Stimulated activated memory B cell treated with anti-CD40 and anti-IgM and Interleukin-4, amounts not matched to agents 10 μg/mL and 1 μg/mL and 100 μg/mL, for 72 hours (primary cell): ENCODE measurements around the gene ZNF512.
A peak's percentile ranks its signal among the peaks of the same experiment; 100 is the strongest.

Source experiments
- ATAC-seq: fragments of 150-1000 bp; cut with Tn5 transposase; 2 replicates; pipeline ENCODE4 v1.10.0; 2021
- H3K27ac Mint-ChIP-seq: one replicate; pipeline ENCODE4 v1.8.0; 2022; ENCODE audit warnings: mild to moderate bottlenecking, mixed read lengths
- H3K27me3 Mint-ChIP-seq: one replicate; pipeline ENCODE4 v1.8.0; 2022; ENCODE audit warnings: mixed read lengths
- H3K36me3 Mint-ChIP-seq: one replicate; pipeline ENCODE4 v1.8.0; 2022; ENCODE audit warnings: mixed read lengths
- H3K4me1 Mint-ChIP-seq: one replicate; pipeline ENCODE4 v1.8.0; 2022; ENCODE audit warnings: mixed read lengths
- H3K4me3 Mint-ChIP-seq: one replicate; pipeline ENCODE4 v1.8.0; 2022; ENCODE audit warnings: mild to moderate bottlenecking, moderate library complexity, mixed read lengths
- H3K9me3 Mint-ChIP-seq: one replicate; pipeline ENCODE4 v1.8.0; 2022; ENCODE audit warnings: mixed read lengths

Gene ZNF512

GRCh38 chr2:27638709-27639108 lies 55.9 kb downstream of the ZNF512 start:
- H3K27me3 Mint-ChIP-seq = no peaks in the 10 kb centered on the region
- H3K9me3 Mint-ChIP-seq = no peaks in the 10 kb centered on the region
- no peak for ATAC-seq
- H3K36me3 Mint-ChIP-seq = peaks cover 64% of the 10 kb centered on the region
- no peak overlapping the region for H3K4me3 Mint-ChIP-seq
- H3K4me1 Mint-ChIP-seq = no peaks in the 10 kb centered on the region
- H3K27ac Mint-ChIP-seq = no peak overlapping the region

- peaks cover 56% of the 10 kb centered on the region for H3K36me3 Mint-ChIP-seq
- no peak overlapping the region for H3K27ac Mint-ChIP-seq
- no peak for ATAC-seq
Measured at GRCh38 chr2:27640722-27641245, 57.9 kb downstream of the ZNF512 start.

DNA sequence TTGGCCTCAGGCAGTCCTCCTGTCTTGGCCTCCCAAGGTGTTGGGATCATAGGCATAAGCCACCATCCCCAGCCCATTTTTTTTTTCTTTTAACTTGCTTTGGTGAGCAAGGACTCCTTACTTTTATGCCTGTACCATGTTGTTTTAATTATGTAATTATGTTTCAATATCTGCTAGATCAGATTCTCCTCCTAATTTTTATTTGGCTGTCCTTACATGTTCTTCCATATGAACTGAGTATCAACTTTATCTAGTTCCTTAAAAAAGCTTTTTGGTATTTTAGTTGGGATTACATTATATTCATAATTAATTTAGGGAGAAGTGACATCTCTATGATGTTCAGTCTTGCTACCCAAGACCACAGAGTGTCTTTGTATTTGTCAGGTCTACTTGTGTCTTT lies 62.4 kb downstream of the ZNF512 start:
- Mint-ChIP-seq H3K9me3 (no peaks in the 10 kb centered on the region), H3K4me3 (no peak overlapping the region), H3K36me3 (peaks cover 58% of the 10 kb centered on the region), H3K27ac (no peak overlapping the region), H3K4me1 (no peaks in the 10 kb centered on the region), H3K27me3 (no peaks in the 10 kb centered on the region)
- ATAC-seq = no peak

More at GRCh38 chr2:27640722-27641245, 57.9 kb downstream of the ZNF512 start:
- H3K9me3 Mint-ChIP-seq = no peaks in the 10 kb centered on the region
- no peaks in the 10 kb centered on the region for H3K27me3 Mint-ChIP-seq
- no peaks in the 10 kb centered on the region for H3K4me1 Mint-ChIP-seq
- no peak overlapping the region for H3K4me3 Mint-ChIP-seq

DNA sequence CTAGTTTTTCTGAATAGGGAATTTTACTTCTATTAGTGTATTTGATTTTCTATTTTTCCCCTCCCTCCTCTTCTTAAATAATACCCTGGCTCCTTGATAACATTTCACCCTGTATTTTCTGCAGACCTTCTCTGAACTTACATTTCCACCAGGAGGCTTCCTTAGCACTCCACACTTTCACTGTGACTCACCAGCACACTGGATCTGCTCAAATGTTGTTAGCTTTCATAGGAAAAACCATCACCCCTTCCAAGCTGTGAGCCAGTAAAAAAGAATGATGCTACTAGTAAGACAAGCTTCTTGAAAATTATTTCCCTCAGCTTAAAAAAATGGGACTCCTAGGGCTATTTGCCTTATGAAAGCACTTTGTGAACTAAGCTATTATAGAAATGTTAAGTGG lies 64.4 kb downstream of the ZNF512 start:
- Mint-ChIP-seq H3K9me3 (no peaks in the 10 kb centered on the region), H3K27me3 (no peaks in the 10 kb centered on the region), H3K4me3 (no peak overlapping the region), H3K27ac (no peak overlapping the region), H3K4me1 (no peaks in the 10 kb centered on the region), H3K36me3 (peaks cover 43% of the 10 kb centered on the region)
- no peak for ATAC-seq

DNA sequence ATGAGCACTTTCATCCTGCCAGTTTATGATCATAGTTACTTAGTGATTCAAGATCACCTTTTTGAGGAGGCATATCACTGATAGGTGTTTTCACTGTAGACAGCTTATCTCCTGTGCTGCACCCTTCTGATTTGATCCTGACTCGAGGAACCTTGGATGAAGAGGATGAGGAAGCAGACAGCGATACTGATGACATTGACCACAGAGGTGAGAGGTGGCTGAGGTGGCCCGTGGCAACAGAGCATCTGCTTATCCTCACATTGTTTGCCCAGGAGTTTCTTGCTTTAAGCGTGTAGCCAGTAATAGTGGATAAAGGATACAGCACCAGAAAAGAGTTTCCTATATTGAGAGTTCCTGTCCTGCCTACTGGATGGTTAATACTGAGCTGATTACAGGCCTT lies 64.9 kb downstream of the ZNF512 start:
- no peak for ATAC-seq
- no peaks in the 10 kb centered on the region for H3K4me1 Mint-ChIP-seq
- no peak overlapping the region for H3K27ac Mint-ChIP-seq

DNA sequence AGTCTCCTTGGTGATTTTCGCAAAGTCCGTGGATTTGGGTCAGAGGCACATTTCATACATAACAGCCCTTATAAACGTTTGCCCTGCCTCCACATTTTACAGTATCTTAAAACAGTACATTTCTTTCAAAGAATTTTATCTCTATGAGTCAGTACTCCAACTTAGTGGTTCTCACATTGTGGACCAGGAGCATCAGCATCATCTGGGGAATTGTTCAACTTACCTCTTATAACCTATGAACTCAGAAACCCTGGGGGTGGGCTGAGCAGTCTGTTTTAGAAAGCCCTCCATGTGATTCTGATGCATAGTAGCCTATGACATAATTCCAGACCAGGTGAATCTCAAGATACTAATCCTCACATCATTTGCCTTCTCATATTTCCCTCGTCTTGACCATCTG lies 68.2 kb downstream of the ZNF512 start:
- ATAC-seq = no peak
- Mint-ChIP-seq H3K27me3 (no peaks in the 10 kb centered on the region), H3K4me3 (no peak overlapping the region), H3K4me1 (peaks cover 10% of the 10 kb centered on the region), H3K9me3 (no peaks in the 10 kb centered on the region), H3K27ac (no peak overlapping the region), H3K36me3 (peaks cover 58% of the 10 kb centered on the region)

More for the DNA sequence above, 64.9 kb downstream of the ZNF512 start:
- no peaks in the 10 kb centered on the region for H3K27me3 Mint-ChIP-seq
- H3K4me3 Mint-ChIP-seq = no peak overlapping the region
- H3K36me3 Mint-ChIP-seq = peaks cover 43% of the 10 kb centered on the region
- no peaks in the 10 kb centered on the region for H3K9me3 Mint-ChIP-seq

GRCh38 chr2:27652341-27652740 lies 69.5 kb downstream of the ZNF512 start:
- H3K27me3 Mint-ChIP-seq = no peaks in the 10 kb centered on the region
- peaks cover 63% of the 10 kb centered on the region for H3K36me3 Mint-ChIP-seq
- H3K27ac Mint-ChIP-seq = no peak overlapping the region
- no peak for ATAC-seq
- H3K9me3 Mint-ChIP-seq = no peaks in the 10 kb centered on the region
- H3K4me1 Mint-ChIP-seq = peaks cover 10% of the 10 kb centered on the region
- H3K4me3 Mint-ChIP-seq = no peak overlapping the region

DNA sequence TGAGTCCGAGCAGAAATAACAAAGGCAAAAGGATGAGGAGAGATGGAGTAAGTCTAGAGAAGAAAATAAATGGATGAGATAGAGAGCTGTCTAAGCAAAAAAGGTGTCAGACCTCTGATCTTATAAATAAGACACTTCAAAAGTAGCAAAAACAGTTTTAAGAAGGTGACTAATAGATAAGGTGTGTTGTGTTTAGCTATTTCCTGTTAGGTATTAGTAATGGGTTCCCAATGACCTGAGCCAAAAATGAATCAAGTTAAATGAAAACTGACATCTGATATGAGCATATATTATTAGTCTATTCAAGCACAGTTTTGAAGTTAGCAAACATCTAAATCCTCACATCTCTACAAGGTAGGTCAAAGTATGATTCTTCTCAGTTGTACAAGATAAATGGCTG lies 69.9 kb downstream of the ZNF512 start:
- H3K27ac Mint-ChIP-seq = no peak overlapping the region
- ATAC-seq = no peak
- no peaks in the 10 kb centered on the region for H3K27me3 Mint-ChIP-seq

GRCh38 chr2:27653397-27653796 lies 70.6 kb downstream of the ZNF512 start:
- H3K27ac Mint-ChIP-seq = no peak overlapping the region
- H3K27me3 Mint-ChIP-seq = no peaks in the 10 kb centered on the region
- no peak for ATAC-seq

More for the DNA sequence above, 69.9 kb downstream of the ZNF512 start:
- Mint-ChIP-seq H3K36me3 (peaks cover 58% of the 10 kb centered on the region), H3K4me3 (no peak overlapping the region), H3K9me3 (no peaks in the 10 kb centered on the region), H3K4me1 (peaks cover 10% of the 10 kb centered on the region)

DNA sequence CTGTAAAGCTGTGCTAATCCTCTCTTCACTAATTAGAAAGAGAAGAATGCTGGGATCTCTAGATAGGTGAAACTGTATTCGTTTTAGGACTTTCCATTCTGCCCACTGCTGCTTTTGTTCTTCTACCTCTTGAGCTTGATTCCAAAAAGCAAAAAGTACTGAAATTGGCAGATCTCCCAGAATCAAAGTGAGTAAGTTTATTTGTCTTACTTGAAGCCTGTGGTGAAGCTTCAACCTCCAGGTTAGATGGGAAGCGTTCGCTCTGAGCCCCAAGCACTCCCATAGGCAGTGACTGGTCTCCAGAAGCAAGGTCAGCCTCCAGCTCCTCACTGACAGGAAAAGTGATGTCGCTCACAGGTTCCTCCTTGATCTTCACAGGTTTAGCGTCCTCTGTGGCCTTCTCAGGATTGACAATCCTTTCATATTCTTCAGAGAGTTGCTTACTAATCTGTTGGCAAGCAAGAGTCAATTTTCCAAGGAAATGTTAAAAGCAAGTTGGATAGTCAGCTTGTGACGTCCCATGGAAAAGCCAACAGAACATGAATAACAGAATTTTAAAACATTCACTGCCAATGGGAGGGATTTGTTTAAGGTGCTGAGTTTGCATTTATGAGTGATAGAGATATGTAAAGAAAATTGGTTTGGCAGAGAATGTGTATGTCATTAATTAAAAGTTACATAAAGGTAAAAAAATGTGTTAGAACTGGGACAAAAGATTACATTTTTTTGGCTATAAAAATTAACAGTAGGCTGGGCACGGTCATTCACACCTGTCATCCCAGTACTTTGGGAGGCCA lies 72.5 kb downstream of the ZNF512 start:
- no peak overlapping the region for H3K27ac Mint-ChIP-seq
- no peaks in the 10 kb centered on the region for H3K9me3 Mint-ChIP-seq
- no peak overlapping the region for H3K4me3 Mint-ChIP-seq
- no peaks in the 10 kb centered on the region for H3K27me3 Mint-ChIP-seq
- H3K36me3 Mint-ChIP-seq = peaks cover 52% of the 10 kb centered on the region
- no peak for ATAC-seq
- peaks cover 19% of the 10 kb centered on the region for H3K4me1 Mint-ChIP-seq

More at GRCh38 chr2:27653397-27653796, 70.6 kb downstream of the ZNF512 start:
- no peaks in the 10 kb centered on the region for H3K9me3 Mint-ChIP-seq
- H3K36me3 Mint-ChIP-seq = peaks cover 53% of the 10 kb centered on the region
- H3K4me3 Mint-ChIP-seq = no peak overlapping the region
- H3K4me1 Mint-ChIP-seq = peaks cover 10% of the 10 kb centered on the region

GRCh38 chr2:27661371-27661770 lies 78.5 kb downstream of the ZNF512 start:
- peaks cover 55% of the 10 kb centered on the region for H3K4me1 Mint-ChIP-seq
- no peak for ATAC-seq
- peaks cover 34% of the 10 kb centered on the region for H3K36me3 Mint-ChIP-seq
- no peak overlapping the region for H3K4me3 Mint-ChIP-seq
- H3K27me3 Mint-ChIP-seq = no peaks in the 10 kb centered on the region
- H3K9me3 Mint-ChIP-seq = no peaks in the 10 kb centered on the region
- H3K27ac Mint-ChIP-seq = no peak overlapping the region

GRCh38 chr2:27663285-27664153 lies 80.7 kb downstream of the ZNF512 start, which contains the start of the genes SLC4A1AP and SUPT7L:
Gene SLC4A1AP, plus strand, starts transcription at chr2:27663889. Its CDS starts 26 bp downstream, at chr2:27663915.
Gene SUPT7L, minus strand, starts transcription at chr2:27663614. Its CDS starts 1,422 bp downstream, at chr2:27662192.
- H3K36me3 Mint-ChIP-seq = peaks cover 32% of the 10 kb centered on the region
- H3K4me3 Mint-ChIP-seq = peak within 1 kb of the TSS; percentile 99
- H3K27me3 Mint-ChIP-seq = no peaks in the 10 kb centered on the region
- peak; percentile 91 for ATAC-seq
- peaks cover 65% of the 10 kb centered on the region for H3K4me1 Mint-ChIP-seq
- peak within 1 kb of the TSS; percentile 98 for H3K27ac Mint-ChIP-seq
- no peaks in the 10 kb centered on the region for H3K9me3 Mint-ChIP-seq

GRCh38 chr2:27664154-27664574 lies 81.3 kb downstream of the ZNF512 start:
- ATAC-seq = no peak
- Mint-ChIP-seq H3K4me1 (peaks cover 63% of the 10 kb centered on the region), H3K4me3 (peak overlapping the region; percentile 99), H3K36me3 (peaks cover 37% of the 10 kb centered on the region), H3K9me3 (no peaks in the 10 kb centered on the region), H3K27me3 (no peaks in the 10 kb centered on the region), H3K27ac (peak overlapping the region; percentile 98)

GRCh38 chr2:27664622-27665363 lies 82.0 kb downstream of the ZNF512 start:
- ATAC-seq = no peak
- peaks cover 34% of the 10 kb centered on the region for H3K36me3 Mint-ChIP-seq

More at GRCh38 chr2:27664622-27665363, 82.0 kb downstream of the ZNF512 start:
- no peaks in the 10 kb centered on the region for H3K27me3 Mint-ChIP-seq
- peaks cover 56% of the 10 kb centered on the region for H3K4me1 Mint-ChIP-seq
- peak overlapping the region; percentile 99 for H3K4me3 Mint-ChIP-seq
- no peaks in the 10 kb centered on the region for H3K9me3 Mint-ChIP-seq
- peak overlapping the region; percentile 98 for H3K27ac Mint-ChIP-seq
